WTC11 (cell line): ENCODE results near the gene NKD1. TPM values are rescaled to one million over a fixed set of nuclear protein-coding genes. Genes with fewer than 3 reads are reported as not detected.

Experiments
- ATAC-seq: fragments of 200-7000 bp; cut with Tn5 transposase; 2 replicates; pipeline ENCODE4 v1.10.0; 2021; ENCODE audit warnings: mild to moderate bottlenecking, moderate library complexity
- CTCF ChIA-PET: fragments of 300-600 bp; sonication (Branson Sonifier 250); formaldehyde crosslinking; loops from one replicate; lab custom pipeline; 2021; ENCODE audit warnings: antibody characterized with exemption; lab: Charles Lee
- POLR2A ChIA-PET: fragments of 350-600 bp; sonication (Branson Sonifier 250); formaldehyde crosslinking; loops from one replicate; lab custom pipeline; 2021; ENCODE audit warnings: antibody characterized with exemption; lab: Charles Lee
- DNase-seq: peaks from one replicate; pipeline ENCODE4 v3.0.0; 2021; ENCODE audit warnings: low spot score
- H3K27ac Mint-ChIP-seq: 2 replicates; pipeline ENCODE4 v1.8.0; 2021; ENCODE audit warnings: mixed read lengths
- H3K27me3 Mint-ChIP-seq: 2 replicates; pipeline ENCODE4 v1.8.0; 2021; ENCODE audit warnings: low read depth, mild to moderate bottlenecking, moderate library complexity, mixed read lengths
- H3K36me3 Mint-ChIP-seq: 2 replicates; pipeline ENCODE4 v1.8.0; 2021; ENCODE audit warnings: mixed read lengths
- H3K4me1 Mint-ChIP-seq: 2 replicates; pipeline ENCODE4 v1.8.0; 2022; ENCODE audit warnings: mixed read lengths
- H3K4me3 Mint-ChIP-seq: 2 replicates; pipeline ENCODE4 v1.8.0; 2021; ENCODE audit warnings: mild to moderate bottlenecking, moderate library complexity, mixed read lengths
- H3K9me3 Mint-ChIP-seq: 2 replicates; pipeline ENCODE4 v1.8.0; 2021; ENCODE audit warnings: mixed read lengths
- CBFB ChIP-seq: sonication (generic); formaldehyde crosslinking; IDR thresholded peaks from 2 replicates; pipeline ENCODE4 v1.8.1; 2022; ENCODE audit warnings: mild to moderate bottlenecking, low read depth, missing genetic modification reagents
- CREM ChIP-seq: sonication (generic); formaldehyde crosslinking; IDR thresholded peaks from 2 replicates; pipeline ENCODE4 v1.8.1; 2022; ENCODE audit warnings: mild to moderate bottlenecking, missing genetic modification reagents, moderate library complexity
- E2F1 ChIP-seq: sonication (generic); formaldehyde crosslinking; IDR thresholded peaks from 2 replicates; pipeline ENCODE4 v1.8.0; 2022; ENCODE audit warnings: mild to moderate bottlenecking, missing genetic modification reagents
- ETV6 ChIP-seq: sonication (generic); formaldehyde crosslinking; IDR thresholded peaks from 2 replicates; pipeline ENCODE4 v1.8.1; 2022; ENCODE audit warnings: mild to moderate bottlenecking, missing genetic modification reagents
- FOXK1 ChIP-seq: sonication (generic); formaldehyde crosslinking; IDR thresholded peaks from 2 replicates; pipeline ENCODE4 v1.8.0; 2022; ENCODE audit warnings: mild to moderate bottlenecking, moderate library complexity, missing genetic modification reagents
- FOXP1 ChIP-seq: sonication (generic); formaldehyde crosslinking; IDR thresholded peaks from 2 replicates; pipeline ENCODE4 v1.8.0; 2022; ENCODE audit warnings: missing genetic modification reagents, mild to moderate bottlenecking, moderate library complexity, borderline replicate concordance
- GTF2I ChIP-seq: fragments of 250-450 bp; sonication (Bioruptor Pico); conservative IDR thresholded peaks from 2 replicates; pipeline ENCODE4 v1.4.0; 2021; ENCODE audit warnings: mild to moderate bottlenecking
- HMGA2 ChIP-seq: fragments of 250-450 bp; sonication (Bioruptor Pico); IDR thresholded peaks from 2 replicates; pipeline ENCODE4 v1.4.0; 2021; ENCODE audit warnings: mild to moderate bottlenecking, moderate library complexity
- JAZF1 ChIP-seq: fragments of 250-450 bp; sonication (Bioruptor Pico); IDR thresholded peaks from 2 replicates; pipeline ENCODE4 v1.9.0; 2021; ENCODE audit warnings: moderate library complexity, mild to moderate bottlenecking, inconsistent platforms
- JUN ChIP-seq: sonication (generic); formaldehyde crosslinking; IDR thresholded peaks from 2 replicates; pipeline ENCODE4 v1.8.0; 2023; ENCODE audit warnings: mild to moderate bottlenecking, missing genetic modification reagents
- NR2C2 ChIP-seq: sonication (generic); formaldehyde crosslinking; IDR thresholded peaks from 2 replicates; pipeline ENCODE4 v1.8.0; 2022; ENCODE audit warnings: mild to moderate bottlenecking, missing genetic modification reagents
- RELA ChIP-seq: sonication (generic); formaldehyde crosslinking; IDR thresholded peaks from 2 replicates; pipeline ENCODE4 v1.8.1; 2022; ENCODE audit warnings: missing genetic modification reagents, mild to moderate bottlenecking, borderline replicate concordance
- SMAD3 ChIP-seq: sonication (generic); formaldehyde crosslinking; IDR thresholded peaks from 2 replicates; pipeline ENCODE4 v1.8.0; 2022; ENCODE audit warnings: missing genetic modification reagents, mild to moderate bottlenecking, borderline replicate concordance
- SMAD4 ChIP-seq: sonication (generic); formaldehyde crosslinking; IDR thresholded peaks from 2 replicates; pipeline ENCODE4 v1.8.0; 2022; ENCODE audit warnings: mild to moderate bottlenecking, missing genetic modification reagents
- TEAD1 ChIP-seq: sonication (generic); formaldehyde crosslinking; IDR thresholded peaks from 2 replicates; pipeline ENCODE4 v1.8.0; 2022; ENCODE audit warnings: mild to moderate bottlenecking, missing genetic modification reagents
- ZNF219 ChIP-seq: sonication (generic); formaldehyde crosslinking; IDR thresholded peaks from 2 replicates; pipeline ENCODE4 v1.8.0; 2023; ENCODE audit warnings: missing genetic modification reagents, mild to moderate bottlenecking, borderline replicate concordance
- ZNF396 ChIP-seq: fragments of 250-450 bp; sonication (Bioruptor Pico); IDR thresholded peaks from 2 replicates; pipeline ENCODE4 v1.8.0; 2021; ENCODE audit warnings: mild to moderate bottlenecking, moderate library complexity, borderline replicate concordance
- ZNF416 ChIP-seq: fragments of 250-450 bp; sonication (Bioruptor Pico); IDR thresholded peaks from 2 replicates; pipeline ENCODE4 v1.9.0; 2021; ENCODE audit warnings: mild to moderate bottlenecking, inconsistent platforms
- total RNA-seq: library from RNA; stranded (reverse); gene quantifications from 3 replicates; pipeline ENCODE4 v1.2.3, GENCODE V29; 2021
- TF ChIP-seq, protein P1 (sequence below): sonication (generic); formaldehyde crosslinking; IDR thresholded peaks from 2 replicates; pipeline ENCODE4 v1.8.1; 2023; ENCODE audit warnings: mild to moderate bottlenecking, missing genetic modification reagents
- TF ChIP-seq, protein P2 (sequence below): sonication (generic); formaldehyde crosslinking; IDR thresholded peaks from 2 replicates; pipeline ENCODE4 v1.8.1; 2023; ENCODE audit warnings: mild to moderate bottlenecking, missing genetic modification reagents, moderate library complexity
- TF ChIP-seq, protein P3 (sequence below): sonication (generic); formaldehyde crosslinking; IDR thresholded peaks from 2 replicates; pipeline ENCODE4 v1.8.1; 2022; ENCODE audit warnings: mild to moderate bottlenecking, missing genetic modification reagents, moderate library complexity, borderline replicate concordance
- TF ChIP-seq, protein P4 (sequence below): fragments of 250-450 bp; sonication (Bioruptor Pico); IDR thresholded peaks from 2 replicates; pipeline ENCODE4 v1.9.0; 2021; ENCODE audit warnings: moderate library complexity, mild to moderate bottlenecking, inconsistent platforms, borderline replicate concordance
- TF ChIP-seq, protein P5 (sequence below): sonication (generic); formaldehyde crosslinking; IDR thresholded peaks from 2 replicates; pipeline ENCODE4 v1.8.1; 2023; ENCODE audit warnings: mild to moderate bottlenecking, moderate library complexity, missing genetic modification reagents

The NKD1 gene
- total RNA-seq, 1 experiment from 2014 or later, result 6.0 TPM

GRCh38 chr16:50500171-50500874 lies 47.9 kb upstream of the NKD1 start:
- DNase-seq (no peak), ATAC-seq (no peak)
- Mint-ChIP-seq H3K27me3 (no peaks in the 10 kb centered on the region; the same call in 1 of the 2 replicates), H3K27ac (no peak overlapping the region), H3K9me3 (peaks cover 4% of the 10 kb centered on the region; the same call in 1 of the 2 replicates), H3K36me3 (no peaks in the 10 kb centered on the region), H3K4me1 (peaks cover 17% of the 10 kb centered on the region), H3K4me3 (no peak overlapping the region)
- ChIA-PET POLR2A (interaction anchor here (0.6 to 0.7 kb wide), 2 partner anchors 86 to 100 kb away, joined by 3 to 5 read pairs; no protein-coding TSS in a partner anchor), CTCF (no interaction called here)
- TF ChIP-seq FOXK1 (CRISPR knock-in tag), result no peak
- TF ChIP-seq NR2C2 (CRISPR knock-in tag), result no peak
- TF ChIP-seq, protein P1, sequence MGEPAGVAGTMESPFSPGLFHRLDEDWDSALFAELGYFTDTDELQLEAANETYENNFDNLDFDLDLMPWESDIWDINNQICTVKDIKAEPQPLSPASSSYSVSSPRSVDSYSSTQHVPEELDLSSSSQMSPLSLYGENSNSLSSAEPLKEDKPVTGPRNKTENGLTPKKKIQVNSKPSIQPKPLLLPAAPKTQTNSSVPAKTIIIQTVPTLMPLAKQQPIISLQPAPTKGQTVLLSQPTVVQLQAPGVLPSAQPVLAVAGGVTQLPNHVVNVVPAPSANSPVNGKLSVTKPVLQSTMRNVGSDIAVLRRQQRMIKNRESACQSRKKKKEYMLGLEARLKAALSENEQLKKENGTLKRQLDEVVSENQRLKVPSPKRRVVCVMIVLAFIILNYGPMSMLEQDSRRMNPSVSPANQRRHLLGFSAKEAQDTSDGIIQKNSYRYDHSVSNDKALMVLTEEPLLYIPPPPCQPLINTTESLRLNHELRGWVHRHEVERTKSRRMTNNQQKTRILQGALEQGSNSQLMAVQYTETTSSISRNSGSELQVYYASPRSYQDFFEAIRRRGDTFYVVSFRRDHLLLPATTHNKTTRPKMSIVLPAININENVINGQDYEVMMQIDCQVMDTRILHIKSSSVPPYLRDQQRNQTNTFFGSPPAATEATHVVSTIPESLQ (CRISPR knock-in tag), result no peak
- no peak for TF ChIP-seq TEAD1 (CRISPR knock-in tag)
- TF ChIP-seq, protein P2, sequence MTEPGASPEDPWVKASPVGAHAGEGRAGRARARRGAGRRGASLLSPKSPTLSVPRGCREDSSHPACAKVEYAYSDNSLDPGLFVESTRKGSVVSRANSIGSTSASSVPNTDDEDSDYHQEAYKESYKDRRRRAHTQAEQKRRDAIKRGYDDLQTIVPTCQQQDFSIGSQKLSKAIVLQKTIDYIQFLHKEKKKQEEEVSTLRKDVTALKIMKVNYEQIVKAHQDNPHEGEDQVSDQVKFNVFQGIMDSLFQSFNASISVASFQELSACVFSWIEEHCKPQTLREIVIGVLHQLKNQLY (CRISPR knock-in tag), result no peak
- no peak for TF ChIP-seq RELA (CRISPR knock-in tag)

GRCh38 chr16:50501251-50501650 lies 46.9 kb upstream of the NKD1 start:
- DNase-seq, result no peak
- TF ChIP-seq ETV6 (CRISPR knock-in tag), result no peak
- TF ChIP-seq JAZF1 (CRISPR knock-in tag), result no peak
- TF ChIP-seq HMGA2 (CRISPR knock-in tag), result no peak
- TF ChIP-seq E2F1 (CRISPR knock-in tag), result no peak
- no peak for TF ChIP-seq FOXP1 (CRISPR knock-in tag)
- no peak for TF ChIP-seq ZNF396
- TF ChIP-seq JUN (CRISPR knock-in tag), result no peak
- TF ChIP-seq ZNF416 (CRISPR knock-in tag), result no peak
- TF ChIP-seq CREM (CRISPR knock-in tag), result no peak
- H3K4me3 Mint-ChIP-seq, result no peak overlapping the region
- 0 out of 2 replicates have a peak, but pooled peaks cover 4% of the 10 kb centered on the region for H3K9me3 Mint-ChIP-seq
- no peak overlapping the region for H3K27ac Mint-ChIP-seq
- no peaks in the 10 kb centered on the region for H3K36me3 Mint-ChIP-seq
- no peak for ATAC-seq
- H3K27me3 Mint-ChIP-seq, result no peaks in the 10 kb centered on the region; the same call in 1 of the 2 replicates
- CTCF ChIA-PET, result no interaction called here
- POLR2A ChIA-PET, result interaction anchor here (0.6 kb wide), 1 partner anchor 27 kb away, joined by 4 read pairs; no protein-coding TSS in a partner anchor
- H3K4me1 Mint-ChIP-seq, result peaks cover 25% of the 10 kb centered on the region

DNA sequence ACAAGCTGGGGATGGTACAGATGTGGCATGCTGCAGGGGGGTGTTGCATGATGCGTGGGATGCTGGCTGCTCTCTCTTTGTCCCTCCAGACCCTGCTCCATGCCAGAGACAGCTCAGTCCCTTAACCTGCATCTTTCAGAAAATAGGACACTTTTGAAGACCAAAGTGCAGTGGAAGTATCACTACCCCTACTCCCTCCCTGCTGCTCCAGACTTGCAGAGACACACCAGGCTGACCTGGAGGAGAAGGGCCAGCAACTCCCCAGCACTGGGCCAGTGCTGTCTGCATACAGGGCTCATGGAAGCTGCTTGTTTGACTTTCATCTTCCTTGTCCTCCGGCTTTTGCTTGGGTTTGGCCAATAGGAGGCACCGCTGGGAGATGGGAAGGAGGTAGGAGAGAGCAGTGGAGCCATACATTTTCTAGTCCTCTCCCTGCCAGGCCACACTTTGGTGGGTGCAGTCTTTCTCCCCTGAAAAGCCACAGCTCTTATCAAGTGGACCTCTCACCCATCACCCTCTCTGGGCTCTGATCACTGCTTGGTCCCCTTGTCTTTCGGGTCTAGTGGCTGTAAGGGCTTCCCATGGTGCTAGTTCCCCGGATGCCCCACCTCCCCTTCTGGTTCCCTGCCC lies 46.1 kb upstream of the NKD1 start:
- H3K4me1 Mint-ChIP-seq, result peaks cover 25% of the 10 kb centered on the region
- no peak overlapping the region for H3K27ac Mint-ChIP-seq
- no peaks in the 10 kb centered on the region for H3K36me3 Mint-ChIP-seq
- no peak for DNase-seq
- ChIA-PET POLR2A (no interaction called here), CTCF (no interaction called here)
- H3K27me3 Mint-ChIP-seq, result no peaks in the 10 kb centered on the region; the same call in 1 of the 2 replicates
- ATAC-seq, result no peak
- H3K9me3 Mint-ChIP-seq, result 0 out of 2 replicates have a peak, but pooled peaks cover 4% of the 10 kb centered on the region
- no peak overlapping the region for H3K4me3 Mint-ChIP-seq
- TF ChIP-seq ZNF219 (CRISPR knock-in tag) (no peak), CBFB (CRISPR knock-in tag) (no peak), CREM (CRISPR knock-in tag) (no peak), RELA (CRISPR knock-in tag) (no peak), GTF2I (CRISPR knock-in tag) (no peak), SMAD4 (no peak), FOXP1 (CRISPR knock-in tag) (no peak), NR2C2 (CRISPR knock-in tag) (no peak), SMAD3 (CRISPR knock-in tag) (no peak)
- TF ChIP-seq, protein P3, sequence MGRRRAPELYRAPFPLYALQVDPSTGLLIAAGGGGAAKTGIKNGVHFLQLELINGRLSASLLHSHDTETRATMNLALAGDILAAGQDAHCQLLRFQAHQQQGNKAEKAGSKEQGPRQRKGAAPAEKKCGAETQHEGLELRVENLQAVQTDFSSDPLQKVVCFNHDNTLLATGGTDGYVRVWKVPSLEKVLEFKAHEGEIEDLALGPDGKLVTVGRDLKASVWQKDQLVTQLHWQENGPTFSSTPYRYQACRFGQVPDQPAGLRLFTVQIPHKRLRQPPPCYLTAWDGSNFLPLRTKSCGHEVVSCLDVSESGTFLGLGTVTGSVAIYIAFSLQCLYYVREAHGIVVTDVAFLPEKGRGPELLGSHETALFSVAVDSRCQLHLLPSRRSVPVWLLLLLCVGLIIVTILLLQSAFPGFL (CRISPR knock-in tag), result no peak
- TF ChIP-seq, protein P4, sequence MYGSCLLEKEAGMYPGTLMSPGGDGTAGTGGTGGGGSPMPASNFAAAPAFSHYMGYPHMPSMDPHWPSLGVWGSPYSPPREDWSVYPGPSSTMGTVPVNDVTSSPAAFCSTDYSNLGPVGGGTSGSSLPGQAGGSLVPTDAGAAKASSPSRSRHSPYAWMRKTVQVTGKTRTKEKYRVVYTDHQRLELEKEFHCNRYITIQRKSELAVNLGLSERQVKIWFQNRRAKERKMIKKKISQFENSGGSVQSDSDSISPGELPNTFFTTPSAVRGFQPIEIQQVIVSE (CRISPR knock-in tag), result no peak
- TF ChIP-seq, protein P5, sequence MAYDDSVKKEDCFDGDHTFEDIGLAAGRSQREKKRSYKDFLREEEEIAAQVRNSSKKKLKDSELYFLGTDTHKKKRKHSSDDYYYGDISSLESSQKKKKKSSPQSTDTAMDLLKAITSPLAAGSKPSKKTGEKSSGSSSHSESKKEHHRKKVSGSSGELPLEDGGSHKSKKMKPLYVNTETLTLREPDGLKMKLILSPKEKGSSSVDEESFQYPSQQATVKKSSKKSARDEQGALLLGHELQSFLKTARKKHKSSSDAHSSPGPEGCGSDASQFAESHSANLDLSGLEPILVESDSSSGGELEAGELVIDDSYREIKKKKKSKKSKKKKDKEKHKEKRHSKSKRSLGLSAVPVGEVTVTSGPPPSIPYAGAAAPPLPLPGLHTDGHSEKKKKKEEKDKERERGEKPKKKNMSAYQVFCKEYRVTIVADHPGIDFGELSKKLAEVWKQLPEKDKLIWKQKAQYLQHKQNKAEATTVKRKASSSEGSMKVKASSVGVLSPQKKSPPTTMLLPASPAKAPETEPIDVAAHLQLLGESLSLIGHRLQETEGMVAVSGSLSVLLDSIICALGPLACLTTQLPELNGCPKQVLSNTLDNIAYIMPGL (CRISPR knock-in tag), result no peak
